Metanephros (tissue), 2 donors: ENCODE results near the gene NCKIPSD. TPM values are rescaled to one million over a fixed set of nuclear protein-coding genes. Genes with fewer than 3 reads are reported as not detected.

Experiments used
- small RNA-seq: library from RNA; depleted of rRNA; stranded (forward); fragments of <200 nt; gene quantifications from one replicate; pipeline ENCODE3, GENCODE V24; 2014; ENCODE audit warnings: low replicate concordance
- total RNA-seq: library from RNA; depleted of rRNA; stranded (reverse); fragments of >200 nt; gene quantifications from one replicate; pipeline ENCODE4 v1.2.3, GENCODE V29; 2014

NCKIPSD gene
- total RNA-seq, result 19.3 TPM

DNA sequence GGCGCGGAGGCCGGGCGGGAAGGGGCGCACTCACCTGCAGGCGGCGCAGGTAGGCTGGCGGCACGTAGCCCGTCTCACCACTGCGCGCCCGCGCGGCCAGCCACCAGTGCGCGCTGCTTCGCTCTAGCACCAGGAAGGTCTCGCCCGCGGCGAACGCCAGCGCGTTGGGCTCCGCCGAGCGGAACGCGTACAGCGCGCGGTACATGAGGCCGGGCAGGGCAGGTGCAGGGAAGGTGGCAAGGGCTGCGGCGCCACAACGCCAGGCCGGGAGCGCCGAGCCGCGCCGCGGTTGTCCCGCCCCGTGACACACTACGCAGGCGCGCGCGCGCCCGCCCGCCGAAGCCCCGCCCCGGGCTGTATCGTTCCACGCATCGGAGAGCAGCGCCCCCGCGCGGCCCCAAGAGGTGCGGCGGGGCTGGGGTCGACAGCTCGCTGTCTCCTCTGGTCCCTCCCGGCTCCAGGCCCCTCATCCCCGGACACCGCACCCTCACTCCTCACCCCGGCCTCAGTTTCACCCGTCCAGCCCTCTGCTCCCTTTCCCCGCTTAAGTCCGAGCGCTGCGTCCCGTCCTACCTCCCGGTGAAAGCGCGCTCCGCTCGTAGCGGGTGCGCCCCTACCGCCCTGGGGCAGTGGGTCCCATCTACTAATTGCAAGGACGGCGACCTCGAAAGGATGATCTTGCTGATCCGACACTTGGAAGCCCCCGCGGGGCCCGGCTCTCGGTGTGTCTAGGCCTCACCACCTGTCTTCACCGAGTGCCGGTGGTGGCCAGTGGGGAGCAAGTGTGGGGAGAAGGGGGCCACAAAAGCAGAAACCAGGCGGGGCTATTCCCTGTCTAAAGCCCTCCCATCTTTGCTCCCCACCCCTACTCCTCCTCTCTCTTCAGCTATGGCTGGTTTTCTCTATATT, at the start of gene NCKIPSD:
Gene NCKIPSD (minus strand): TSS at position 313 of the 909 bp plus-strand sequence. CDS start 108 bp downstream, at position 205.

DNA sequence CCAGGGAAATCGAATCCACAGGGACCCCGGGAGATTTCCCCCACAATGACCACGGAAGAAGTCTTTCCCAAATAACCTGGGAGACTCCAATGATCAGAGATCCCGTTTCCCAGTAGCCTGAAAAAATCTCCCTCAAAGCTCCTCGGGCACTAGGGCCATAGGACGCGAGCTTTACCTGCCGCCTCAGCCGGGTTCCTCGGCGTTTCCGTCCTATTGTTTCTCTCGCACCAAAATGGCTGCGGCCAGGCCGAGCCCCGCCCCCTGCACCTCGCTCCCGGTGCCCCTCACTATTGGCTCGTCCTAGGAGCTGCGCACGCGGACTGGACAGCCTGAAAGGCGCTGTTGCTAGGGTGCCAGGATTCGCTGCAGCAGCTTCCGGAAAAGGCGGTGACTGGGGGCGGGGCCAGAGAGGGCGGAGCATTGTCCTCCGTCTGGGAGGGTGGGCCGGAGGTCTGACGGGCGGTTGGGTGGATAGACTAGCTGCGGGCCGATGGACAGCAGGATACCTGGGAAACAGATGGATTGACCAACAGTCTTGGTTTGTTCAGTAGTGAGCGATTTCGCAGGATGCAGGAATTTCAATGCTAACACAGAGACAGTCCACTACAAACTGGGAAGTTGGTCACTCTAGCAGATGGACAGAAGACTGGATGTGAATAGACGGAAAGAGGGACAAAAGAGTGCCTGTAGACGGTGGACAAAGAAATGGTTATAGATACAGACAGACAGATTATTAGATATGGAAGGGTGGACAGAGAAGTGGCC, 31.4 kb upstream of the NCKIPSD start, which contains the start of gene IP6K2:
Gene IP6K2 (minus strand): TSS at position 240 of the 765 bp plus-strand sequence. CDS start 21,930 bp downstream, outside the sequence.

DNA sequence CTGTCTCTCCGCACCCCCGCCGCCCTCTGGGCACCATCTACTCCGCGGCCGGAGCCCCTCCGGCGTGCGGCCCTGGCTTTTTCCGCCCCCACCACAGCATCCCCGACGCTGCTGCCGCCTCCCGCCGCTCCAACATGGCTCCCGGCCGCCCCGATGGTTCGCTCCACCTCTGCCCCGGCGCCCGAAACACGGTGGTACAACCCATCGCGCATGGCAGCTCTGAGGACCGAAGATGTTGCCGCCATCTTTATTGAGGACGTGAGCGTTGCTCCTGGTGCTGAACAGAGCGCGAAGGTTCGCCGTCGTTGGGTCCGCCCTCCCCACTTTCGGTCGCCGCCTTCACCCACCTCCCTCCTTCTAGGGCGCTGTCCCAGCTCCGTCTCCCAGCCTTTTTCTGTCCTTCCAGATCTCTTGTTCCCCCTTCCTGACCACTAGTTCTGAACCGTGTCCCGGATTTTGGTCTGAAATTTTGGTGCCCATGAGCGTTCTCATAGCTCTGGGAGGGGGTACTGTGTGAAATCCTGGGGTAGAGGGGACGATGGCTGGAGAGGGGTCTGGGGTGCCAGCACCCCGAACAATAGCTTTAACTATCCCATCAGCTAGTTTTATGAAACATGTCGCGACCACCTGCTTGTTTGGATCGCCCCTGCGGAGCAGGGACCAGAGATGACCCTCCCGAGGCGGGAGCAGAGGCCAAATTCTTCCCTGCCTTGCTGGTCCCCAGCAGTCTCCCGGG, 22.8 kb downstream of the NCKIPSD start, which contains the start of gene CELSR3:
Gene CELSR3 (minus strand): TSS at position 134 of the 736 bp plus-strand sequence. CDS start 252 bp downstream, outside the sequence.

DNA sequence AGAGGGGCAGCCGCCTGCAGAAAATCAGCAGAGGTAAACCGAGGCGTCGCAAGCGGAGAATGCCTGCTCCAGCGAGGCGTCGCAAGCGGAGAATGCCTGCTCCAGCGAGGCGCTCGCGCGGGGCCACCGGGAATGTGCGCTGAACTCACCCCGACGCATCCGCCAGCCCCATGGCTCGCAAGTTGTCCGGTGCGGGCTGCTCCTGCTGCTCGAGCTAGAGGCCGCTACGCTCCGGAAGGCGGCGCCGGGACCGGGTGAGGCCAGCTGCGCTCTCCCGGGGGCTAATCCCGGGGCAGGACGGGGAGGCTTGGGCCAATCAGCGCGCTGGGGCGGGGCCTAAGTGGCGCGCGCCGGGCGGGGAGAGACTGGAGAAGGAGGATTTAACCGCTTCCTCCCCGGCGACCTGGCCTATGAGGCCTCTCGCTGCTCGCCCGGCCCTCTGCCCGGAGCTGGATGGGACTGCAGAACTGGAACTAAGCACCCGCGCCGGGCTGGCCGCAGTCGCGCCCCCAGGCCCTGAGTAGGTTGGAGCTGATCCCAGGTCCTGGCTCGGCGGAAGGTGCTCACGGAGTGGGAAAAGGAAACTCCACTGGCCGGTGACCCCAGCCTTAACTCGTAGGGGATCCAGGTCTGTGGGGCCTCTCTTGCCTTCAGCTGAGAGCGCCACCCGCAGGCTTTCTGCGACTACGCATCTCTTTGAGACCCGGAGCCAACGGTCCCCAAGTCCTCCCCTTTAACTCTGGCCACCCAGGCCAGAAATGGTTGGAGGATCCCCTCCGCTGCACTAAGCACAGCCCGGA, 50.3 kb downstream of the NCKIPSD start, which contains the start of gene SLC26A6:
Gene SLC26A6 (minus strand): TSS at position 240 of the 800 bp plus-strand sequence. CDS start 68 bp downstream, at position 172.

Small RNA genes lying within 50 kb of the gene (small RNA-seq; reads per million reads assigned to genes)
- gene AC141002.1, result not detected

Other genes starting within 250 kb of the NCKIPSD start
- 18.6 TPM for gene CCDC51, start 245.8 kb downstream of the NCKIPSD start, total RNA-seq
- 106 TPM for gene TMA7, start 245.7 kb downstream of the NCKIPSD start, total RNA-seq
- gene ATRIP, start 239.2 kb downstream of the NCKIPSD start, total RNA-seq, result 5.8 TPM
- gene SHISA5, start 181.7 kb downstream of the NCKIPSD start, total RNA-seq, result 67.4 TPM
- gene PFKFB4, start 129.1 kb downstream of the NCKIPSD start, total RNA-seq, result 8.2 TPM
- gene UCN2, start 122.1 kb downstream of the NCKIPSD start, total RNA-seq, result 0.29 TPM
- gene COL7A1, start 90.6 kb downstream of the NCKIPSD start, total RNA-seq, result 27.4 TPM
- gene UQCRC1, start 76.3 kb downstream of the NCKIPSD start, total RNA-seq, result 253 TPM
- gene TMEM89, start 64.1 kb downstream of the NCKIPSD start, total RNA-seq, result not detected
- 25.6 TPM for gene SLC26A6, start 50.5 kb downstream of the NCKIPSD start, total RNA-seq
- 0.70 TPM for gene CELSR3, start 23.0 kb downstream of the NCKIPSD start, total RNA-seq
- 111 TPM for gene IP6K2, start 31.3 kb upstream of the NCKIPSD start, total RNA-seq
- 24.2 TPM for gene PRKAR2A, start 162.0 kb upstream of the NCKIPSD start, total RNA-seq
- gene SLC25A20, start 213.0 kb upstream of the NCKIPSD start, total RNA-seq, result 15.2 TPM
- gene ARIH2, start 232.9 kb upstream of the NCKIPSD start, total RNA-seq, result 86.1 TPM